IMR-90 (cell line): Measurements from ENCODE around the gene REXO1. TPM values are rescaled to one million over a fixed set of nuclear protein-coding genes. Genes with fewer than 3 reads are reported as not detected.

Experiments used
- ATAC-seq: fragments of 200-7000 bp; cut with Tn5 transposase; 2 replicates; pipeline ENCODE4 v1.9.1; 2020; ENCODE audit warnings: low read depth, mild to moderate bottlenecking, moderate library complexity
- BruUV-seq: library from RNA; stranded (reverse); fragments of 400-500 nt; replicated peaks from 2 replicates; lab custom pipeline; 2021; lab: Mats Ljungman, UMichigan
- CTCF ChIA-PET: fragments of 300-600 bp; formaldehyde crosslinking; extraction: SDS; loops from one replicate; lab custom pipeline; 2021; ENCODE audit warnings: antibody characterized with exemption; lab: Yijun Ruan, JAX
- POLR2A ChIA-PET: fragments of 300-600 bp; sonication (Branson Sonifier 250); formaldehyde crosslinking; loops from one replicate; lab custom pipeline; 2022; ENCODE audit warnings: antibody characterized with exemption; ENCODE audit not compliant: unreplicated experiment; lab: Charles Lee
- DNase-seq: peaks from one replicate; pipeline ENCODE4 v3.0.0; 2013
- H2AFZ ChIP-seq: replicated peaks from 2 replicates; pipeline ENCODE3; 2013; ENCODE audit warnings: low read length, mild to moderate bottlenecking; ENCODE audit not compliant: poor library complexity
- H2AK5ac ChIP-seq: 2 replicates; pipeline ENCODE4 v1.6.1; 2013; ENCODE audit warnings: low read depth, low read length, inconsistent platforms
- H2AK9ac ChIP-seq: replicated peaks from 2 replicates; pipeline ENCODE3; 2013; ENCODE audit warnings: mild to moderate bottlenecking, low read depth, low read length, moderate library complexity; ENCODE audit not compliant: poor library complexity
- H2BK120ac ChIP-seq: 2 replicates; pipeline ENCODE4 v1.6.1; 2013; ENCODE audit warnings: low read depth, low read length, inconsistent platforms
- H2BK15ac ChIP-seq: 3 replicates; pipeline ENCODE4 v1.6.1; 2013; ENCODE audit warnings: low read depth, low read length, inconsistent platforms
- H2BK20ac ChIP-seq: 2 replicates; pipeline ENCODE4 v1.6.1; 2013; ENCODE audit warnings: low read depth, mild to moderate bottlenecking, inconsistent platforms, low read length, moderate library complexity
- H2BK5ac ChIP-seq: 2 replicates; pipeline ENCODE4 v1.6.1; 2013; ENCODE audit warnings: mild to moderate bottlenecking, low read depth, low read length, inconsistent platforms; ENCODE audit not compliant: poor library complexity, severe bottlenecking
- H3K14ac ChIP-seq: replicated peaks from 2 replicates; pipeline ENCODE4 v1.6.1; 2013; ENCODE audit warnings: low read depth, low read length, inconsistent platforms
- H3K18ac ChIP-seq: 2 replicates; pipeline ENCODE4 v1.6.1; 2013; ENCODE audit warnings: low read depth, low read length, control low read depth
- H3K23ac ChIP-seq: 2 replicates; pipeline ENCODE4 v1.6.1; 2013; ENCODE audit warnings: low read depth, low read length, inconsistent platforms
- H3K27ac ChIP-seq: 2 replicates; pipeline ENCODE4 v1.5.1; 2013; ENCODE audit warnings: mild to moderate bottlenecking, control low read depth, low read length; ENCODE audit not compliant: insufficient read depth
- H3K27me3 ChIP-seq: 2 replicates; pipeline ENCODE4 v1.6.1; 2013; ENCODE audit warnings: low read length; ENCODE audit not compliant: control insufficient read depth, insufficient read depth
- H3K36me3 ChIP-seq: 2 replicates; pipeline ENCODE4 v1.6.1; 2013; ENCODE audit warnings: low read length, mixed read lengths; ENCODE audit not compliant: control insufficient read depth, insufficient read depth
- H3K4ac ChIP-seq: 2 replicates; pipeline ENCODE4 v1.6.1; 2013; ENCODE audit warnings: low read depth, low read length, inconsistent platforms
- H3K4me1 ChIP-seq: 2 replicates; pipeline ENCODE4 v1.6.1; 2013; ENCODE audit warnings: low read length, mixed read lengths; ENCODE audit not compliant: control insufficient read depth, insufficient read depth
- H3K4me2 ChIP-seq: 2 replicates; pipeline ENCODE4 v1.6.1; 2013; ENCODE audit warnings: low read depth, mild to moderate bottlenecking, control low read depth, low read length, moderate library complexity
- H3K4me3 ChIP-seq: 2 replicates; pipeline ENCODE4 v1.5.1; 2013; ENCODE audit warnings: low read depth, mild to moderate bottlenecking, control low read depth, low read length, moderate library complexity; ENCODE audit not compliant: insufficient read depth
- H3K56ac ChIP-seq: 2 replicates; pipeline ENCODE4 v1.6.1; 2013; ENCODE audit warnings: low read length, inconsistent platforms; ENCODE audit not compliant: insufficient read depth; ENCODE audit errors: extremely low read depth
- H3K79me1 ChIP-seq, 2 experiments: 2 replicates each; pipeline ENCODE4 v1.6.1; 2013; ENCODE audit warnings: low read length in 2 of 2, inconsistent platforms in 1 of 2, low read depth in 1 of 2
- H3K9ac ChIP-seq: 2 replicates; pipeline ENCODE4 v1.6.1; 2013; ENCODE audit warnings: low read depth, low read length, control low read depth
- H3K9me1 ChIP-seq: 2 replicates; pipeline ENCODE4 v1.6.1; 2013; ENCODE audit warnings: low read length, inconsistent platforms; ENCODE audit not compliant: insufficient read depth
- H3K9me3 ChIP-seq: 2 replicates; pipeline ENCODE4 v1.6.1; 2013; ENCODE audit warnings: low read length; ENCODE audit not compliant: control insufficient read depth, insufficient read depth
- H4K20me1 ChIP-seq: 2 replicates; pipeline ENCODE4 v1.6.1; 2013; ENCODE audit warnings: low read length, inconsistent platforms; ENCODE audit not compliant: insufficient read depth
- H4K5ac ChIP-seq: 2 replicates; pipeline ENCODE4 v1.6.1; 2013; ENCODE audit warnings: mild to moderate bottlenecking, low read depth, low read length, control low read depth
- H4K8ac ChIP-seq, 2 experiments: 2 replicates each; pipeline ENCODE4 v1.6.1; 2013; ENCODE audit warnings: low read depth in 2 of 2, low read length in 2 of 2, control low read depth in 1 of 2, inconsistent platforms in 1 of 2
- H4K91ac ChIP-seq: 2 replicates; pipeline ENCODE4 v1.6.1; 2013; ENCODE audit warnings: low read depth, low read length, inconsistent platforms; ENCODE audit not compliant: insufficient read depth
- BHLHE40 ChIP-seq: fragments of 150-350 bp; IDR thresholded peaks from 2 replicates; pipeline ENCODE4 v1.6.1; 2016; ENCODE audit warnings: mild to moderate bottlenecking, low read depth, low read length
- CEBPB ChIP-seq: IDR thresholded peaks from 2 replicates; pipeline ENCODE4 v1.6.1; 2012; ENCODE audit warnings: low read depth, low read length, improper control_type of control experiment
- CHD1 ChIP-seq: IDR thresholded peaks from 2 replicates; pipeline ENCODE4 v1.6.1; 2012; ENCODE audit warnings: low read depth, low read length, improper control_type of control experiment
- CTCF ChIP-seq: conservative IDR thresholded peaks from 2 replicates; pipeline ENCODE4 v1.5.1; 2012; ENCODE audit warnings: mild to moderate bottlenecking, low read depth, low read length, improper control_type of control experiment
- ELK1 ChIP-seq: fragments of 150-350 bp; IDR thresholded peaks from 2 replicates; pipeline ENCODE4 v1.6.1; 2016; ENCODE audit warnings: low read depth, mild to moderate bottlenecking, low read length, moderate library complexity, borderline replicate concordance
- MXI1 ChIP-seq: IDR thresholded peaks from 2 replicates; pipeline ENCODE4 v1.6.1; 2012; ENCODE audit warnings: low read depth, mild to moderate bottlenecking, low read length, moderate library complexity, borderline replicate concordance
- NFE2L2 ChIP-seq: fragments of 150-350 bp; IDR thresholded peaks from 2 replicates; pipeline ENCODE4 v1.6.1; 2016; ENCODE audit warnings: low read depth, mild to moderate bottlenecking, low read length
- POLR2A ChIP-seq: IDR thresholded peaks from 2 replicates; pipeline ENCODE4 v1.6.1; 2012; ENCODE audit warnings: mild to moderate bottlenecking, low read depth, low read length
- RAD21 ChIP-seq: IDR thresholded peaks from 2 replicates; pipeline ENCODE4 v1.6.1; 2012; ENCODE audit warnings: low read length, improper control_type of control experiment
- RFX5 ChIP-seq: IDR thresholded peaks from 2 replicates; pipeline ENCODE4 v1.8.0; 2012; ENCODE audit warnings: low read depth, mild to moderate bottlenecking, low read length, moderate library complexity
- USF2 ChIP-seq: fragments of 150-350 bp; IDR thresholded peaks from 2 replicates; pipeline ENCODE4 v1.6.1; 2017; ENCODE audit warnings: mild to moderate bottlenecking, antibody characterized with exemption, low read length, low read depth
- WGBS, 2 experiments: methylation state at CpG; one replicate each; pipeline versions ENCODE4 v1.1.5 to v1.1.7; 2013; ENCODE audit warnings: missing lambda C conversion rate in 2 of 2; ENCODE audit not compliant: insufficient read length in 1 of 2; ENCODE audit errors: extremely low coverage in 2 of 2; 5-methylcytosine and 5-hydroxymethylcytosine counted together
- dilution Hi-C: fragments of 300-500 bp; cut with HindIII; formaldehyde crosslinking; loops from one replicate; pipeline ENCODE4 v1.14.3; 2018; ENCODE audit warnings: low sequenced_read_pairs; ENCODE audit not compliant: unreplicated experiment
- in situ Hi-C: fragments of 300-500 bp; cut with MboI; formaldehyde crosslinking; loops from 3 replicates; pipeline ENCODE4 v1.14.3; 2019; ENCODE audit warnings: low sequenced_read_pairs, inconsistent platforms, mixed read lengths
- intact Hi-C: fragments of 100-400 bp; cut with micrococcal nuclease; formaldehyde crosslinking; loops from 2 replicates; pipeline ENCODE4 v1.10.0; 2022
- polyA plus RNA-seq, 3 experiments: library from polyadenylated mRNA; depleted of rRNA; stranded (reverse); fragments of >200 nt; gene quantifications; 2 replicates each; pipeline ENCODE4 v1.2.3, GENCODE V29; 2012; ENCODE audit warnings: low replicate concordance in 1 of 3
- total RNA-seq: library from RNA; depleted of rRNA; stranded (reverse); fragments of >200 nt; gene quantifications from 2 replicates; pipeline ENCODE4 v1.2.3, GENCODE V29; 2012

Gene REXO1
- total and polyA plus RNA-seq, 2 of the 4 experiments (the other 2 are of a cell fraction) = 1.4 to 63.7 TPM

- no peak for ATAC-seq
- WGBS, 2 experiments = 92% methylated on average over 4 of the region's 24 CpGs; no CpG with 5 or more reads in 1 of the 2 experiments
- no TSS peak for BruUV-seq
Measured at GRCh38 chr19:1805401-1806183, 42.7 kb downstream of the REXO1 start.

More at GRCh38 chr19:1805401-1806183, 42.7 kb downstream of the REXO1 start:
- H4K5ac ChIP-seq = no peak overlapping the region
- DNase-seq = no peak
- no peak overlapping the region for H3K4me2 ChIP-seq
- H4K8ac ChIP-seq = no peak overlapping the region
- H4K20me1 ChIP-seq = no peaks in the 10 kb centered on the region
- no peak overlapping the region for H2BK120ac ChIP-seq
- no peaks in the 10 kb centered on the region for H3K4me1 ChIP-seq
- dilution Hi-C loops = no loop called here
- no peak overlapping the region for H3K27ac ChIP-seq
- ChIA-PET CTCF (no interaction called here), POLR2A (no interaction called here)
- no peak overlapping the region for H2BK5ac ChIP-seq
- H3K36me3 ChIP-seq = peaks cover 17% of the 10 kb centered on the region
- H3K14ac ChIP-seq = no peak overlapping the region
- no peaks in the 10 kb centered on the region for H3K79me1 ChIP-seq
- intact Hi-C loops = no loop called here
- no peaks in the 10 kb centered on the region for H3K9me3 ChIP-seq
- no peak overlapping the region for H2BK20ac ChIP-seq
- no peak overlapping the region for H2AK9ac ChIP-seq
- H3K18ac ChIP-seq = no peak overlapping the region
- H2BK15ac ChIP-seq = no peak overlapping the region
- TF ChIP-seq BHLHE40 (no peak), RFX5 (no peak), CTCF (no peak), CEBPB (no peak), NFE2L2 (no peak), POLR2A (no peak), CHD1 (no peak), USF2 (no peak), ELK1 (no peak), RAD21 (no peak), MXI1 (no peak)
- no peak overlapping the region for H3K4ac ChIP-seq
- H3K4me3 ChIP-seq = no peak overlapping the region
- H2AK5ac ChIP-seq = no peak overlapping the region
- no peak overlapping the region for H3K56ac ChIP-seq
- in situ Hi-C loops = no loop called here
- H2AFZ ChIP-seq = no peak overlapping the region
- no peak overlapping the region for H3K9ac ChIP-seq
- H3K23ac ChIP-seq = no peak overlapping the region
- no peaks in the 10 kb centered on the region for H3K9me1 ChIP-seq
- no peaks in the 10 kb centered on the region for H3K27me3 ChIP-seq
- H4K91ac ChIP-seq = no peak overlapping the region
